Endodermal cell (in vitro differentiated cells): ENCODE data around the gene MSANTD2. TPM values are rescaled to one million over a fixed set of nuclear protein-coding genes. Genes with fewer than 3 reads are reported as not detected.
A peak's percentile ranks its signal among the peaks of the same experiment; 100 is the strongest.

Source experiments
- DNase-seq: peaks from one replicate; pipeline ENCODE4 v3.0.0-alpha.2; 2017
- H3K27ac ChIP-seq: 2 replicates; pipeline ENCODE4 v1.5.1; 2013; ENCODE audit warnings: mild to moderate bottlenecking, low read depth, low read length, moderate library complexity
- H3K27me3 ChIP-seq: 2 replicates; pipeline ENCODE4 v1.6.1; 2013; ENCODE audit warnings: mild to moderate bottlenecking, low read length, moderate library complexity; ENCODE audit not compliant: insufficient read depth, control insufficient read depth, poor library complexity, severe bottlenecking
- H3K36me3 ChIP-seq: 2 replicates; pipeline ENCODE4 v1.7.0; 2013; ENCODE audit warnings: mild to moderate bottlenecking, low read length, moderate library complexity; ENCODE audit not compliant: control insufficient read depth, insufficient read depth
- H3K4me1 ChIP-seq: one replicate; pipeline ENCODE4 v1.7.0; 2013; ENCODE audit warnings: low read length; ENCODE audit not compliant: control insufficient read depth, insufficient read depth
- H3K4me3 ChIP-seq: 2 replicates; pipeline ENCODE4 v1.5.1; 2013; ENCODE audit warnings: mild to moderate bottlenecking, low read length, moderate library complexity
- H3K9ac ChIP-seq: 2 replicates; pipeline ENCODE4 v1.6.1; 2013; ENCODE audit warnings: mild to moderate bottlenecking, low read length, moderate library complexity; ENCODE audit not compliant: poor library complexity, severe bottlenecking; ENCODE audit errors: extremely low read depth
- H3K9me3 ChIP-seq: 2 replicates; pipeline ENCODE4 v1.6.1; 2013; ENCODE audit warnings: mild to moderate bottlenecking, low read length, moderate library complexity; ENCODE audit not compliant: control insufficient read depth
- H3K27ac Mint-ChIP-seq: 2 replicates; pipeline ENCODE4 v1.8.0; 2020; ENCODE audit warnings: mixed read lengths
- H3K27me3 Mint-ChIP-seq: 2 replicates; pipeline ENCODE4 v1.8.0; 2021; ENCODE audit warnings: mild to moderate bottlenecking, mixed read lengths; ENCODE audit not compliant: insufficient read depth
- H3K36me3 Mint-ChIP-seq: 2 replicates; pipeline ENCODE4 v1.8.0; 2020; ENCODE audit warnings: low read depth, mixed read lengths
- H3K4me1 Mint-ChIP-seq: 2 replicates; pipeline ENCODE4 v1.8.0; 2020; ENCODE audit warnings: mixed read lengths
- H3K4me3 Mint-ChIP-seq: 2 replicates; pipeline ENCODE4 v1.8.0; 2020; ENCODE audit warnings: mild to moderate bottlenecking, moderate library complexity, mixed read lengths
- H3K9me3 Mint-ChIP-seq: 2 replicates; pipeline ENCODE4 v1.8.0; 2020; ENCODE audit warnings: mild to moderate bottlenecking, mixed read lengths
- CTCF ChIP-seq: fragments of 200-600 bp; sonication (generic); conservative IDR thresholded peaks from 2 replicates; pipeline ENCODE4 v1.5.0; 2021; ENCODE audit warnings: antibody characterized with exemption, mild to moderate bottlenecking
- WGBS, 2 experiments: methylation state at CpG; one replicate each; pipeline versions ENCODE4 v1.1.5 to v1.1.7; 2013; ENCODE audit warnings: missing lambda C conversion rate in 2 of 2, mixed read lengths in 1 of 2; ENCODE audit not compliant: insufficient coverage in 1 of 2, insufficient read length in 1 of 2; 5-methylcytosine and 5-hydroxymethylcytosine counted together
- total RNA-seq, 2 donors: library from RNA; stranded (reverse); fragmentation: NEBNext Ultra II Directional in 1 of 2; extraction: Animal tissue kit (Norgen Biotek cat#: 25700) in 1 of 2; gene quantifications; 2 replicates in 1 of 2; 3 replicates in 1 of 2; pipeline ENCODE4 v1.2.1, GENCODE V29; 2021

Gene MSANTD2
- total RNA-seq, 2 donors from 2014 or later: 18.3 to 21.3 TPM

GRCh38 chr11:124752471-124753102, 47.6 kb downstream of the MSANTD2 start:
- no peaks in the 10 kb centered on the region for H3K4me1 ChIP-seq
- H3K36me3 ChIP-seq: no peaks in the 10 kb centered on the region
- Mint-ChIP-seq H3K9me3 (no peaks in the 10 kb centered on the region), H3K36me3 (no peaks in the 10 kb centered on the region), H3K27ac (no peak overlapping the region), H3K4me3 (peak overlapping the region; percentile 38), H3K4me1 (peaks cover 22% of the 10 kb centered on the region), H3K27me3 (peaks cover 81% of the 10 kb centered on the region)
- no peak overlapping the region for H3K9ac ChIP-seq
- peaks cover 81% of the 10 kb centered on the region for H3K27me3 ChIP-seq
- no peak overlapping the region for H3K4me3 ChIP-seq
- no peak overlapping the region for H3K27ac ChIP-seq
- DNase-seq: peak; percentile 52
- no peaks in the 10 kb centered on the region for H3K9me3 ChIP-seq
- no peak for TF ChIP-seq CTCF
- WGBS, 2 experiments: 82 to 90% methylated on average over 2 to 10 of the region's 10 CpGs

DNA sequence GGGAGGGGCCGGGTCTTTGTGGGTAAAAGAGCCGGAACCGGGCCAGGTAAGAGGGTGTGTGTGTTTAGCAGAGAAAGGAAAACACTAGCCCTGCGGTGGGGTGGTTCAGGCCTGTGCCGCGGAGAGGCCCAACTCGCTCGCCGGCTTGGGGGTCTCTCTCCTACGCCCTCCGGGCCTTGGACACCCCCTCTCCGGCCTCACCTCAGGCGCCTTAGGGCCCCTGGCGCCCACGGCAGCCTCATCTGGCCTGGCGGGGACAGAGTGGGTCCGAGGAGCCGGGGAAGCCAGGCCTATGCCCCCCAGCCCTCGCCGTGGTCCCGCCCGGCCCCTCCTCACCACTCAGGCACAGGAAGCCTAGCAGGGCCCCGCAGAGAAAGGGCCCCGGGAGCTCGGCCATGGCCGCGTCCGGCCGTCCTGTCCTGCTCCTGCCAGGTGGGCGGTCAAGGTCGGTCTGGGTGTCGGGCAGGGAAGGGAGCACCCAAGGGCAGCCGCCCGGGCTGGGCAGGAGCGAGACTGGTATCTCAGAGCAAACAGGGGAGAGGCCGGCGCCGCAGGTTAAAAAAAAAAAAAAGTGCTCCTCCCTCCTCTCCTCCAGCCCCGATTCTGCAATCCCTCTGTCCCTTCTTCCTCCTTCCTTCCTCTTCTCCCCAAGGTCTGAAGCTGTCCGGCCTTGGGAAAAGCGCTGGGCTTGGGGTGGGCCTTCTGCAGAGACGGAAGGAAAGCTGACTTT, 48.3 kb downstream of the MSANTD2 start, which contains the start of gene VSIG2:
TSS of gene VSIG2 (minus strand) at position 515 of the 730 bp plus-strand sequence. CDS start at position 397, 118 bp downstream.
- H3K9ac ChIP-seq: no peak within 1 kb of the TSS
- H3K27ac ChIP-seq: no peak within 1 kb of the TSS
- 79 to 91% methylated on average over 10 to 42 of the region's 42 CpGs for WGBS, 2 experiments
- TF ChIP-seq CTCF: no peak
- peak within 1 kb of the TSS; percentile 38 for H3K4me3 Mint-ChIP-seq
- no peak within 1 kb of the TSS for H3K4me3 ChIP-seq
- H3K4me1 ChIP-seq: no peaks in the 10 kb centered on the region
- no peak within 1 kb of the TSS for H3K27ac Mint-ChIP-seq
- no peaks in the 10 kb centered on the region for H3K36me3 ChIP-seq
- H3K36me3 Mint-ChIP-seq: no peaks in the 10 kb centered on the region
- H3K27me3 ChIP-seq: peaks cover 81% of the 10 kb centered on the region
- H3K4me1 Mint-ChIP-seq: peaks cover 24% of the 10 kb centered on the region
- DNase-seq: peak; percentile 68
- H3K27me3 Mint-ChIP-seq: peaks cover 81% of the 10 kb centered on the region
- H3K9me3 ChIP-seq: no peaks in the 10 kb centered on the region
- no peaks in the 10 kb centered on the region for H3K9me3 Mint-ChIP-seq

DNA sequence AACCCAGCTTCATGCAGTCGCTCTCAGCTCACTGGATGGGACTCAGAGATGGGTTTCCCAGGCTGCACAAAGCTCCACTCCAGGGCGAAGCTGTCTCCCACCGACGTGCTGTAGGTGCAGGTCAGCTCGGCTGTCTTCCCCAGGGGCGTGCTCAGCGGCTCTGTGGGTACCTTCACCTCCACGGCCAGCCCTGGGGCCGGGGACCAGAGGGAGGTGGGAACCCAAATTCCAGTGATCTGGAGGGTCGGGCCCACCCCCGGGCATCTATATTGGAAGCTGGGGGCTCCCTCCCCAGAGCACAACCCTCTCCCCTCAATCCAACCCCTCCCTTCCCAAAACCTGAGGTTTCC, 48.8 kb downstream of the MSANTD2 start:
- Mint-ChIP-seq H3K9me3 (no peaks in the 10 kb centered on the region), H3K4me3 (peak overlapping the region; percentile 38), H3K36me3 (no peaks in the 10 kb centered on the region), H3K27ac (no peak overlapping the region), H3K27me3 (peaks cover 80% of the 10 kb centered on the region), H3K4me1 (peaks cover 26% of the 10 kb centered on the region)
- 90 to 100% methylated on average over 5 to 9 of the region's 11 CpGs for WGBS, 2 experiments
- no peaks in the 10 kb centered on the region for H3K9me3 ChIP-seq
- H3K4me3 ChIP-seq: no peak overlapping the region
- H3K27me3 ChIP-seq: peaks cover 79% of the 10 kb centered on the region
- no peaks in the 10 kb centered on the region for H3K4me1 ChIP-seq
- no peaks in the 10 kb centered on the region for H3K36me3 ChIP-seq
- TF ChIP-seq CTCF: no peak
- H3K27ac ChIP-seq: no peak overlapping the region
- DNase-seq: peak; percentile 52
- H3K9ac ChIP-seq: no peak overlapping the region
